ENCODE results near the gene EDN3. TPM values are rescaled to one million over a fixed set of nuclear protein-coding genes. Genes with fewer than 3 reads are reported as not detected.
"Not testable (repeated sequence)": the region's sequence is repeated elsewhere in the genome, so short reads cannot be mapped to it uniquely, and the experiment has no call there.

The EDN3 gene
- total RNA-seq, 4 donors from 2014 or later: 0.40 to 9.7 (median 5.5) TPM

GRCh38 chr20:59340201-59340885, 39.9 kb downstream of the EDN3 start:
- Histone ChIP-seq H3K27me3 (peaks cover 16% of the 10 kb centered on the region), H3K9me3 (peaks cover 0 to 8% (median 0%) of the 10 kb centered on the region in 3 donors), H3K4me3 (no peak overlapping the region), H3K27ac (no peak overlapping the region), H3K4me1 (no peaks in the 10 kb centered on the region), H3K36me3 (no peaks in the 10 kb centered on the region)
- TF ChIP-seq POLR2AphosphoS5 (IDR thresholded peaks at IDR 0.05) (no peak), EP300 (IDR thresholded peaks at IDR 0.05) (no peak), POLR2A (IDR thresholded peaks at IDR 0.05) (no peak), CTCF (IDR thresholded peaks at IDR 0.05) (no peak)
- no peak for ATAC-seq
- 65 to 70% methylated on average over 3 to 9 of the region's 12 CpGs for WGBS, 2 donors (ENCODE audit: low coverage in 1 of 2)

GRCh38 chr20:59341285-59342022, 41.0 kb downstream of the EDN3 start:
- H3K27me3 ChIP-seq: peaks cover 16% of the 10 kb centered on the region
- not testable (repeated sequence) for H3K27ac ChIP-seq, H3K36me3 ChIP-seq, H3K9me3 ChIP-seq, H3K4me3 ChIP-seq, ATAC-seq, H3K4me1 ChIP-seq
- 70 to 79% methylated on average over 4 of the region's 4 CpGs for WGBS, 2 donors (ENCODE audit: low coverage in 1 of 2)

GRCh38 chr20:59342023-59342957, 41.9 kb downstream of the EDN3 start:
- no peak for TF ChIP-seq POLR2AphosphoS5 (IDR thresholded peaks at IDR 0.05)
- no peak for TF ChIP-seq CTCF (IDR thresholded peaks at IDR 0.05)
- TF ChIP-seq POLR2A (IDR thresholded peaks at IDR 0.05): no peak
- TF ChIP-seq EP300 (IDR thresholded peaks at IDR 0.05): no peak
- no peak for ATAC-seq
- 49 to 75% methylated on average over 5 to 7 of the region's 28 CpGs for WGBS, 2 donors (ENCODE audit: low coverage in 1 of 2)

GRCh38 chr20:59346061-59346460, 45.6 kb downstream of the EDN3 start:
- ATAC-seq: no peak
- Histone ChIP-seq H3K27ac (no peak overlapping the region), H3K4me3 (no peak overlapping the region), H3K9me3 (peaks cover 0 to 8% (median 0%) of the 10 kb centered on the region in 3 donors), H3K4me1 (no peaks in the 10 kb centered on the region), H3K36me3 (no peaks in the 10 kb centered on the region), H3K27me3 (peaks cover 23% of the 10 kb centered on the region)
- WGBS, 2 donors (ENCODE audit: low coverage in 1 of 2): 90% methylated on average over 2 of the region's 2 CpGs; no CpG with 5 or more reads in 1 of the 2 donors
- TF ChIP-seq POLR2A (IDR thresholded peaks at IDR 0.05): no peak
- TF ChIP-seq POLR2AphosphoS5 (IDR thresholded peaks at IDR 0.05): no peak
- no peak for TF ChIP-seq EP300 (IDR thresholded peaks at IDR 0.05)
- no peak for TF ChIP-seq CTCF (IDR thresholded peaks at IDR 0.05)

More at GRCh38 chr20:59342023-59342957, 41.9 kb downstream of the EDN3 start:
- Histone ChIP-seq H3K27ac (no peak overlapping the region), H3K4me1 (no peaks in the 10 kb centered on the region), H3K27me3 (peaks cover 16% of the 10 kb centered on the region), H3K4me3 (no peak overlapping the region), H3K9me3 (peaks cover 0 to 8% (median 0%) of the 10 kb centered on the region in 3 donors), H3K36me3 (no peaks in the 10 kb centered on the region)

- H3K4me1 ChIP-seq: no peaks in the 10 kb centered on the region
- peaks cover 10% of the 10 kb centered on the region for H3K27me3 ChIP-seq
- TF ChIP-seq EP300 (IDR thresholded peaks at IDR 0.05) (no peak), CTCF (IDR thresholded peaks at IDR 0.05) (no peak), POLR2AphosphoS5 (IDR thresholded peaks at IDR 0.05) (no peak), POLR2A (IDR thresholded peaks at IDR 0.05) (no peak)
Observed at GRCh38 chr20:59349277-59349676, 48.9 kb downstream of the EDN3 start.

More at GRCh38 chr20:59349277-59349676, 48.9 kb downstream of the EDN3 start:
- ATAC-seq: no peak
- H3K36me3 ChIP-seq: no peaks in the 10 kb centered on the region
- WGBS, 2 donors (ENCODE audit: low coverage in 1 of 2): 100% methylated on average over 1 of the region's 1 CpG
- H3K9me3 ChIP-seq: peaks cover 0 to 3% (median 0%) of the 10 kb centered on the region in 3 donors
- H3K4me3 ChIP-seq: no peak overlapping the region
- H3K27ac ChIP-seq: no peak overlapping the region

Measured in gastroesophageal sphincter (tissue), 4 donors.